Measurements from ENCODE around the gene RAB10.

RAB10 gene

DNA sequence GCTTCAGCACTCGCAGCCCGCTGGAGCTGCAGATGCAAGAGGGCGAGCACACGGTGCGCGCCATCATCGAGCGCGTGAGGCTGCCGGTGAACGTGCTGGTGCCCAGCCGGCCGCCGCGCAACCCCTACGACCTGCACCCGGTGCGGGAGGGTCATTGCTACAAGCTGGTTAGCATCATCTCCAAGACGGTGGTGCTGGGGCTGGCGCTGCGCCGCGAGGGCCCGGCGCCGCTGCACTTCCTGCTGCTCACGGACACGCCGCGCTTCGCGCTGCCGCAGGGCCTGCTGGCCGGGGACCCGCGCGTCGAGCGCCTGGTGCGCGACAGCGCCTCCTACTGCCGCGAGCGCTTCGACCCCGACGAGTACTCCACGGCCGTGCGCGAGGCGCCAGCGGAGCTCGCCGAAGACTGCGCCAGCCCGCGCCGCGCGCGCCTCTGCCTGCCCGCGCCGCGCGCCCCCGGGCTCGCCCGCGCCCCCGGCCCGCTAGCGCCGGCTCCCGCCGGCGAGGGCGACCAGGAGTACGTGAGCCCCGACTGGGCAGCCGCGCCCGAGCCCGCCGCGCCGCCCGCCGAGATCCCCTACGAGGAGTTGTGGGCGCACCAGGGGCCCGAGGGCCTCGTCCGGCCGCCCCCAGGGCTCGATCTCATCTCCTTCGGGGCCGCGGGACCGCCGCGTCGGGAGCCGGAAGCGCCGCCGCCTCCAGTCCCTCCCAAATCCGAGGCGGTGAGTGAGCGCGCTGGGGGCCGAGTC lies 150.8 kb downstream of the RAB10 start:
- DNase-seq, result no peak

DNA sequence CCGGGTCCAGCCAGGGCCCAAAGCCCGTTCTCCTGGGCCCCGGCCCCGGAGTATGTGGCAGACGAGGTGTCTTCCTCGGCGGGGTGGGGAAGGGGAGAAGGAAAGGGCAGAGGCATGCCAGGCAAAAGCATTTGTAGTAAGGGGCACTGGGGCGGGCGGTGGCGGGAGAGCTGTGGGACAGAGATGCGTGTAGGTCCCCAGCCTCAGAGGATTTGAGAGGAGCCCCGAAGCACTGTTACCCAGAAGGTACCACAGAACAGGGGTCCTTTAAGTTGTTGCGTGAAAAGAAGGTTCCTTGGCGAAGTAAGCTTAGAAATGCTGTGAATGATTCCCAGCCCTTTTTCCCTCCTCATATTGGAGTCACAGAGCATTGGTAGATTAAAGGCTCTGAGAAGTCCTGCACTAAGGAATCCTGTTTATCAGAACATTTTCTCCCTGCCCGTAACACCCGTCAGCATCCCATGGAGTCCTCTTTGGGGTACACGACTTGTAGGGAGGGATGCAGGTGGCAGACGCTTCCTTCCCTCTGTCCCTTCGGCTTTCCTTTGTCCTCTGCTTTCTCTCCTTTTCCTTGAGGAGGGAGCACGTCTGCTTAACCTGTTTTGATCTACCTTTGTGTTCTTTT lies 151.5 kb downstream of the RAB10 start:
- no peak for DNase-seq

DNA sequence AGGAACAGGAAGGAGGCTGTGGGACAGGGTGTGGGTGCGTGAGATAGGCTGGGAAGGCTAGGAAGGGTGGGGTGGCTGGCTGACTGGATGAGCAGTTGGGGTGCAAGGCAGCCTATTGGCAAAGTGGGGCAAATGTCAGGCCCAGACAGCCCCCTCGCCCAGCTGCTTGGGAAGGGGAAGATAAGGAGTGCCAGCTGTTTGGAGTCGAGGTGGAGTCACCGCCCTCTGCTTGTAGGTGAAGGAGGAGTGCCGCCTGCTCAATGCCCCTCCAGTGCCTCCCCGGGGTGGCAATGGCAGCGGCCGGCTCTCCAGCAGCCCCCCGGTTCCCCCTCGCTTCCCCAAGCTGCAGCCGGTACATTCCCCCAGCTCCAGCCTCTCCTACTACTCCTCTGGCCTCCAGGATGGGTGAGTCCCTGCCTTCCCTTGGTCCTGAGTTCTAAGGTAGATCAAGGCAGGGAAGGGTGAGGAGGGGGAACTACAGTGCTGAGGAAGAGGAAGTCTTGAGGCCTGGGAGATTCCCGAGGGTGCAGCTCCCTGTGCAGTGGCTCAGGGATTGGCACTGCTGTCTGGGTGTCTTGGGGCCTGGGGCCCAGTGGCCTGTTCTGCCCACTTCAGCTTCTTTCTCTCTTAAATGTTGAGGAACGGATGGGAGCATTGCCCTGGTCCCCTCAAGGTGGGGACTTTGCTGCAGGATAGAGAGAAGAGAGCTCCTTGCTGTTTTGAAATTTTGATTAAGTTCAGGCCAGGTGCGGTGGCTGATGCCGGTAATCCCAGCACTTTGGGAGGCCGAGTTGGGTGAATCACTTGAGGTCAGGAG lies 152.3 kb downstream of the RAB10 start:
- DNase-seq, result no peak

All from DMS79 treated with DMSO at 0.1 percent for 48 hours (cell line).